GM12878 (cell line): Measurements from ENCODE around the gene COL11A2. TPM values are rescaled to one million over a fixed set of nuclear protein-coding genes. Genes with fewer than 3 reads are reported as not detected.

Source experiments
- ATAC-seq: fragments of 200-7000 bp; cut with Tn5 transposase; 3 replicates; pipeline ENCODE4 v1.9.1; 2020; ENCODE audit warnings: mild to moderate bottlenecking, moderate library complexity
- BruUV-seq: library from RNA; stranded (reverse); fragments of 400-500 nt; replicated peaks from 2 replicates; lab custom pipeline; 2021; lab: Mats Ljungman, UMichigan
- CTCF ChIA-PET: fragments of 300-600 bp; sonication (Branson Sonifier 250); formaldehyde crosslinking; extraction: SDS; loops from one replicate; lab custom pipeline; 2021; ENCODE audit warnings: inconsistent platforms; lab: Yijun Ruan, JAX
- POLR2A ChIA-PET: fragments of 350-600 bp; formaldehyde crosslinking; extraction: SDS; loops from one replicate; lab custom pipeline; 2021; ENCODE audit warnings: inconsistent platforms; lab: Charles Lee
- RAD21 ChIA-PET: fragments of 300-600 bp; sonication (Branson Sonifier 250); formaldehyde crosslinking; loops from one replicate; lab custom pipeline; 2023; ENCODE audit warnings: antibody characterized with exemption; ENCODE audit not compliant: unreplicated experiment; lab: Charles Lee
- SMC1A ChIA-PET: fragments of 300-600 bp; sonication (Branson Sonifier 250); formaldehyde crosslinking; loops from one replicate; lab custom pipeline; 2023; ENCODE audit not compliant: unreplicated experiment, uncharacterized antibody; lab: Charles Lee
- DNase-seq: peaks from one replicate; pipeline ENCODE4 v3.0.0-alpha.2; 2011; ENCODE audit warnings: low read depth, low spot score
- FAIRE-seq: peaks from 3 replicates; lab custom pipeline; 2011; peaks lifted over from hg19 to GRCh38; lab: Jason Lieb, UNC
- H2AFZ ChIP-seq: 2 replicates; pipeline ENCODE4 v1.6.0; 2011; ENCODE audit warnings: low read depth, low read length, control low read depth; ENCODE audit not compliant: control insufficient read depth
- H3K27ac ChIP-seq: 2 replicates; pipeline ENCODE4 v1.5.1; 2011; ENCODE audit warnings: control low read depth; ENCODE audit not compliant: control insufficient read depth, insufficient read depth
- H3K27me3 ChIP-seq, 2 experiments: replicated peaks in 1 of 2; 2 replicates each; pipeline versions ENCODE4 v1.6.0 to v1.6.1; 2011; ENCODE audit warnings: low read length in 1 of 2; ENCODE audit not compliant: control insufficient read depth in 2 of 2, insufficient read depth in 2 of 2
- H3K36me3 ChIP-seq, 2 experiments: 2 replicates each; pipeline ENCODE4 v1.5.1; 2011; ENCODE audit warnings: low read length in 1 of 2; ENCODE audit not compliant: control insufficient read depth in 2 of 2, insufficient read depth in 2 of 2
- H3K4me1 ChIP-seq: 2 replicates; pipeline ENCODE4 v1.6.1; 2011; ENCODE audit warnings: mild to moderate bottlenecking, low read length, moderate library complexity, mixed read lengths; ENCODE audit not compliant: control insufficient read depth, insufficient read depth
- H3K4me2 ChIP-seq: 2 replicates; pipeline ENCODE4 v1.6.0; 2011; ENCODE audit warnings: control low read depth; ENCODE audit not compliant: control insufficient read depth, insufficient read depth
- H3K4me3 ChIP-seq: fragments of 200-600 bp; sonication (generic); 2 replicates; pipeline ENCODE4 v1.5.1; 2016
- H3K79me2 ChIP-seq: 2 replicates; pipeline ENCODE4 v1.6.0; 2011; ENCODE audit warnings: low read length; ENCODE audit not compliant: control insufficient read depth, insufficient read depth
- H3K9ac ChIP-seq: 2 replicates; pipeline ENCODE4 v1.8.0; 2011; ENCODE audit warnings: low read length, control low read depth, mixed read lengths; ENCODE audit not compliant: control insufficient read depth, insufficient read depth
- H3K9me3 ChIP-seq: replicated peaks from 3 replicates; pipeline ENCODE4 v1.5.1; 2011; ENCODE audit warnings: mild to moderate bottlenecking, low read length; ENCODE audit not compliant: control insufficient read depth, insufficient read depth
- H4K20me1 ChIP-seq: 2 replicates; pipeline ENCODE4 v1.6.0; 2011; ENCODE audit not compliant: control insufficient read depth, insufficient read depth
- FOS ChIP-seq: IDR thresholded peaks from 3 replicates; pipeline ENCODE4 v1.6.1; 2011; ENCODE audit warnings: borderline replicate concordance; ENCODE audit not compliant: insufficient read length; ENCODE audit errors: extremely low read depth
- HCFC1 ChIP-seq: fragments of 150-350 bp; IDR thresholded peaks from 2 replicates; pipeline ENCODE4 v1.6.1; 2014; ENCODE audit warnings: low read length
- HDAC2 ChIP-seq: fragments of 200-600 bp; sonication (generic); IDR thresholded peaks from 2 replicates; pipeline ENCODE4 v1.6.1; 2017
- HDGF ChIP-seq: fragments of 450-650 bp; IDR thresholded peaks from 2 replicates; pipeline ENCODE4 v1.6.1; 2016; ENCODE audit warnings: antibody characterized with exemption
- IRF4 ChIP-seq: IDR thresholded peaks from 2 replicates; pipeline ENCODE4 v1.6.1; 2011; ENCODE audit warnings: low read depth, low read length
- NR2C1 ChIP-seq: fragments of 450-650 bp; IDR thresholded peaks from 2 replicates; pipeline ENCODE4 v1.6.1; 2017; ENCODE audit warnings: antibody characterized with exemption, mild to moderate bottlenecking, moderate library complexity
- NRF1 ChIP-seq: conservative IDR thresholded peaks from 2 replicates; pipeline ENCODE4 v1.6.1; 2011; ENCODE audit warnings: mild to moderate bottlenecking, low read depth, low read length, improper control_type of control experiment
- ZZZ3 ChIP-seq: IDR thresholded peaks from 2 replicates; pipeline ENCODE4 v1.6.1; 2011; ENCODE audit warnings: low read depth; ENCODE audit not compliant: control insufficient read depth, insufficient read length
- WGBS: methylation state at CpG from one replicate; pipeline ENCODE4 v1.1.6; 2016; ENCODE audit warnings: low lambda C conversion rate; ENCODE audit not compliant: insufficient replicate concordance, insufficient coverage; ENCODE audit errors: missing lambda C conversion rate; 5-methylcytosine and 5-hydroxymethylcytosine counted together
- in situ Hi-C: fragments of 300-500 bp; cut with MboI; formaldehyde crosslinking; loops from 9 replicates; pipeline ENCODE4 v1.14.3; 2018; ENCODE audit warnings: mixed read lengths
- intact Hi-C: fragments of 100-400 bp; cut with micrococcal nuclease; formaldehyde crosslinking; loops from one replicate; pipeline ENCODE4 v1.14.2; 2022; ENCODE audit not compliant: unreplicated experiment
- polyA plus RNA-seq, 11 experiments: library from polyadenylated mRNA; depleted of rRNA in 4 of 11; unstranded in 6 of 11; stranded (reverse) in 5 of 11; fragments of >200 nt; fragmentation: Nextera tagmentation in 4 of 11; fragmentation: Illumina TruSeq in 1 of 11; extraction: Ambion mirVana in 4 of 11; extraction: Trizol in 1 of 11; gene quantifications; 1 replicate in 1 of 11; 2 replicates in 10 of 11; pipeline versions ENCODE4 v1.2.1 to v1.2.3, GENCODE V29; 2011 to 2016; ENCODE audit warnings: inconsistent platforms in 2 of 11, missing spikeins in 2 of 11, low read depth in 1 of 11
- total RNA-seq, 4 experiments: library from RNA; depleted of rRNA in 3 of 4; stranded (reverse); fragments of >200 nt in 3 of 4; fragmentation: Illumina TruSeq in 1 of 4; extraction: Trizol in 1 of 4; gene quantifications; 2 replicates each; pipeline versions ENCODE4 v1.2.1 to v1.2.3, GENCODE V29; 2013 to 2021

Gene COL11A2
- total and polyA plus RNA-seq, 10 of the 15 experiments (the other 5 are each of a cell fraction or from before 2014, with no cell fraction given) = 0.03 to 0.83 (median 0.22) TPM; not detected in 1

DNA sequence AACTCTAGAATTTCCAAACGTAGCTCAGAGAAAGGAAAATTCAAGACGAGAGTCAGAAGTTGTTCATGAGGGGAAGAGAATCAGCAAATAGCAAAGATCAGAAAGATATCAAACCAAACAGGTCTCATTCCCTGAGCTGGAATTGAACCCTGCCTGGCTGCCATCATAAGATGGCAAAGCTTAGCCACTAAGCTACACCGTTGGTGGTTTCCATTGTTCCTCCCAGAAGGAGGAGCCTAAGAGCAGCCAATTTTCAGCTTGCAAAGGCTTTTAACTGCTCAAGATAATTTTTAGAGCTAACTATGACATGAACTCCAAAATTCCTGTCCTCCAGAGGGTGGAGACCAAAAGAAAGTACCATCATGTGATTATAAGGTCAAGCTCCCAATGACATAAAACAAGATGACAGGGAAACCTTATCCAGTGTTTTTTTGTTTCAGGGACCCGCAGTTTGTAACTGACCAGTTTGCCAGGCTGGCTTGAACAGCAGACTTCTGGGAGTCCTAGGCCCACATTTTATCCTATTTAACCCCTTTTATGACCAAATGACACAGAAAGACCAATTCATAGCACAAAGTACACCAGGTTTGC is 55.9 kb downstream of the COL11A2 start:
- ChIA-PET CTCF (interaction anchor here (0.7 to 14.5 kb wide), 9 partner anchors 11 to 139 kb away, joined by 3 to 266 read pairs (median 5); no protein-coding TSS in a partner anchor), SMC1A (interaction anchor here (0.9 to 5.8 kb wide), 11 partner anchors 8 to 122 kb away, joined by 3 to 39 read pairs (median 4); no protein-coding TSS in a partner anchor), POLR2A (interaction anchor here (0.6 to 1.7 kb wide), 4 partner anchors 9 to 165 kb away, joined by 3 to 5 read pairs (median 3); no protein-coding TSS in a partner anchor), RAD21 (interaction anchor here (0.8 to 1.7 kb wide), 6 partner anchors 12 to 112 kb away, joined by 3 to 5 read pairs (median 4); no protein-coding TSS in a partner anchor)
- no peak for FAIRE-seq
- no peak for ATAC-seq
- Histone ChIP-seq H3K4me3 (no peak overlapping the region), H2AFZ (no peak overlapping the region), H3K27ac (no peak overlapping the region), H3K27me3 (no peaks in the 10 kb centered on the region), H3K36me3 (no peaks in the 10 kb centered on the region), H3K4me2 (no peak overlapping the region), H3K79me2 (no peaks in the 10 kb centered on the region), H3K9me3 (no peaks in the 10 kb centered on the region), H3K4me1 (peaks cover 5% of the 10 kb centered on the region; the same call in 1 of the 2 replicates), H4K20me1 (no peaks in the 10 kb centered on the region), H3K9ac (no peak overlapping the region)
- WGBS = 63% methylated on average over 4 of the region's 4 CpGs
- BruUV-seq = no TSS peak
- intact Hi-C loops (no loop called here), in situ Hi-C loops (no loop called here)
- no peak for TF ChIP-seq HDGF
- no peak for TF ChIP-seq IRF4
- TF ChIP-seq FOS = no peak
- TF ChIP-seq HCFC1 = no peak
- no peak for TF ChIP-seq NRF1
- TF ChIP-seq NR2C1 = no peak
- TF ChIP-seq ZZZ3 = no peak
- TF ChIP-seq HDAC2 = no peak
- DNase-seq = no peak
